NCI-H1694 treated with DMSO at 0.1 percent for 48 hours (cell line): ENCODE results near the gene DNM1L.

Source experiments
- DNase-seq: peaks from one replicate; lab custom pipeline; 2025; lab: John Stamatoyannopoulos, UW

The DNM1L gene

GRCh38 chr12:32756476-32757066 lies 77.5 kb downstream of the DNM1L start:
- DNase-seq = peak; percentile 78

- DNase-seq = no peak
Observed at GRCh38 chr12:32757157-32757556, 78.1 kb downstream of the DNM1L start.

GRCh38 chr12:32761716-32762115 lies 82.6 kb downstream of the DNM1L start:
- DNase-seq = no peak

GRCh38 chr12:32765906-32766305 lies 86.8 kb downstream of the DNM1L start:
- DNase-seq = peak; percentile 98

- no peak for DNase-seq
Observed at GRCh38 chr12:32768518-32768917, 89.4 kb downstream of the DNM1L start.

- DNase-seq = no peak
Observed at GRCh38 chr12:32770141-32770540, 91.0 kb downstream of the DNM1L start.

GRCh38 chr12:32773691-32774090 lies 94.6 kb downstream of the DNM1L start:
- no peak for DNase-seq

GRCh38 chr12:32776258-32776657 lies 97.2 kb downstream of the DNM1L start:
- DNase-seq = no peak

GRCh38 chr12:32777159-32777558 lies 98.1 kb downstream of the DNM1L start:
- no peak for DNase-seq

GRCh38 chr12:32777691-32778175 lies 98.6 kb downstream of the DNM1L start:
- peak; percentile 25 for DNase-seq

- no peak for DNase-seq
Observed at GRCh38 chr12:32780071-32780470, 101.0 kb downstream of the DNM1L start.

GRCh38 chr12:32783029-32783428 lies 103.9 kb downstream of the DNM1L start:
- no peak for DNase-seq

- no peak for DNase-seq
Observed at GRCh38 chr12:32785557-32785956, 106.5 kb downstream of the DNM1L start.

- no peak for DNase-seq
Observed at GRCh38 chr12:32788405-32788804, 109.3 kb downstream of the DNM1L start.

- no peak for DNase-seq
Observed at GRCh38 chr12:32789446-32789845, 110.3 kb downstream of the DNM1L start.

GRCh38 chr12:32789916-32790315 lies 110.8 kb downstream of the DNM1L start:
- no peak for DNase-seq

GRCh38 chr12:32794281-32794680 lies 115.2 kb downstream of the DNM1L start:
- no peak for DNase-seq
